ENCODE results near the gene TRIM46.
"Not testable (repeated sequence)": the region's sequence is repeated elsewhere in the genome, so short reads cannot be mapped to it uniquely, and the experiment has no call there.

Gene TRIM46

DNA sequence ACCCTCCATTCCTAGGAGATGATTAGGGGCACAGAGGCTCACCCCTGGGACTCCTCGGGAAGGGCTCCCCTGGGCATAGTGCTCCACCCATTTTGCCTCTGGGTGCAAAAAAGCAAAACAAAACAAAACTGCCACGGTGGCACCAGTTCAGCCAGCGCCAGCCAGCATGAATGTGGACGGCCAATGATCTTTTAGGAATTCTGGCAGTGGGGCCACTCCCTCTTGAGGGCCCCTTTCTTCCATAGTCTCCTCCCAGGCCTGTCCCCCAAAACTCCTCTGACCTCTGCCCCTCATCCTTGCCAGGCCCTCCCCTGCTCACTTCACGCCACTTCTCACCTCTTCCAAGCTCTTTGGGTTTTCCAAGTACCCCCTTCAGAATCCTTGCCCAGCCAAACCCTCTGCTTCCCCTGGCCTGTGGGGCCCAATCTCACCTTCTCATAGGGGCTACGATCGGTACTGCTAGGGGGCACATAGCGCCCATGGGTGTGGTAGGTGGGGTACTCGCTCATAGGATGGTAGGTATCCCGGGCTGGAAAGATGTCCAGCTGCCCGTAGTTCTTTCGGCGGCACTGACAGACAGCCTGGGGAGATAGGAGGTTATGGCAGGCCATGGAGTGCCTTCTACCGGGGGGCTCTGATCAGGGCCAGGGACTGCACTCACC is 13.3 kb downstream of the TRIM46 start:
- no peak overlapping the region for H3K27ac ChIP-seq
- TF ChIP-seq, protein P1, sequence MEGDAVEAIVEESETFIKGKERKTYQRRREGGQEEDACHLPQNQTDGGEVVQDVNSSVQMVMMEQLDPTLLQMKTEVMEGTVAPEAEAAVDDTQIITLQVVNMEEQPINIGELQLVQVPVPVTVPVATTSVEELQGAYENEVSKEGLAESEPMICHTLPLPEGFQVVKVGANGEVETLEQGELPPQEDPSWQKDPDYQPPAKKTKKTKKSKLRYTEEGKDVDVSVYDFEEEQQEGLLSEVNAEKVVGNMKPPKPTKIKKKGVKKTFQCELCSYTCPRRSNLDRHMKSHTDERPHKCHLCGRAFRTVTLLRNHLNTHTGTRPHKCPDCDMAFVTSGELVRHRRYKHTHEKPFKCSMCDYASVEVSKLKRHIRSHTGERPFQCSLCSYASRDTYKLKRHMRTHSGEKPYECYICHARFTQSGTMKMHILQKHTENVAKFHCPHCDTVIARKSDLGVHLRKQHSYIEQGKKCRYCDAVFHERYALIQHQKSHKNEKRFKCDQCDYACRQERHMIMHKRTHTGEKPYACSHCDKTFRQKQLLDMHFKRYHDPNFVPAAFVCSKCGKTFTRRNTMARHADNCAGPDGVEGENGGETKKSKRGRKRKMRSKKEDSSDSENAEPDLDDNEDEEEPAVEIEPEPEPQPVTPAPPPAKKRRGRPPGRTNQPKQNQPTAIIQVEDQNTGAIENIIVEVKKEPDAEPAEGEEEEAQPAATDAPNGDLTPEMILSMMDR (IDR thresholded peaks at IDR 0.05), result no peak
- H3K9me3 ChIP-seq, result no peaks in the 10 kb centered on the region
- H3K27me3 ChIP-seq, result no peaks in the 10 kb centered on the region
- no peaks in the 10 kb centered on the region for H3K36me3 ChIP-seq
- H3K4me1 ChIP-seq (ENCODE audit: control insufficient read depth in 1 of 2, insufficient read depth in 1 of 2, low read depth in 1 of 2, low read length in 1 of 2), result no peaks in the 10 kb centered on the region
- no peak overlapping the region for H3K4me3 ChIP-seq (ENCODE audit: low read depth in 1 of 2, low read length in 1 of 2)

DNA sequence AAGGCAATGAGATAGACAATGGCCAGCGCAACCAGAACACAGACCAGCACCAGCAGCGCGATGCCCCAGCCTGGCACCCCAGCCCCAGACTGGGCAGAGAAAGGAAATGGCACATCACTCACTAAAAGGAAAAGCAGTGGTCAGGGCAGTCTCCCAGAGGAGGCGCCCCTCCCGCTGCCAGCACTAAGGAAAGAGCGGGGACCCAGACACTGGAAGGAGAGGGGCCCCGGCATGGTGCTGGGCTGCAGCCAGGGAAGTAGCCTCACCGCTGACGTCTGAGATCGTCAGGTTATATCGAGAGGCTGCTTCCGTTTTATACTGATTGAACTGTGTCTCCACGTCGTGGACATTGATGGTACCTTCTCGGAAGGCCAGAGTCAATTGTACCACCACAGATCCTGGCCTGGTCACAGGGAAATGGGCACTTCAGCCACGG is 13.8 kb downstream of the TRIM46 start:
- TF ChIP-seq, protein P1 (IDR thresholded peaks at IDR 0.05), result no peak
- no peaks in the 10 kb centered on the region for H3K9me3 ChIP-seq
- H3K36me3 ChIP-seq, result no peaks in the 10 kb centered on the region
- peaks cover 1 to 3% of the 10 kb centered on the region in 2 experiments for H3K4me1 ChIP-seq (ENCODE audit: control insufficient read depth in 1 of 2, insufficient read depth in 1 of 2, low read depth in 1 of 2, low read length in 1 of 2)
- no peak overlapping the region for H3K27ac ChIP-seq
- H3K27me3 ChIP-seq, result peaks cover 4% of the 10 kb centered on the region
- H3K4me3 ChIP-seq (ENCODE audit: low read depth in 1 of 2, low read length in 1 of 2), result no peak overlapping the region

DNA sequence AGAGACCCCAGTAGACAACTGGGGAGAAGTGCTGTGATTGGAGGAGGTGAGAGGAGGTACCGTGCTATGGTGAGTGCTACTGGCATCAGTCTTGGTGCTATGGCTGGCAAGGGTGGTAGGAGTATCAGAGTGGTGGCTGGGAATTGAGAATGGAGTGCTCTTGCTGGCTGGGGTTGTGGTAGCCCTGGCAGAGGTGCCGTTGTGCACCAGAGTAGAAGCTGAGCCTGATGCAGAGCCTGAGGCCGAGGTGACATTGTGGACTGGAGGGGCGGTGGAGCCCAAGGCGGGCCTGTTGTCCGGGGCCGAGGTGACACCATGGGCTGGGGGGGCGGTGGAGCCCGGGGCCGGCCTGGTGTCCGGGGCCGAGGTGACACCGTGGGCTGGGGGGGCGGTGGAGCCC is 14.6 kb downstream of the TRIM46 start:
- no peak overlapping the region for H3K27ac ChIP-seq
- TF ChIP-seq, protein P1 (IDR thresholded peaks at IDR 0.05), result no peak
- no peaks in the 10 kb centered on the region for H3K9me3 ChIP-seq
- no peak overlapping the region for H3K4me3 ChIP-seq (ENCODE audit: low read depth in 1 of 2, low read length in 1 of 2)
- H3K36me3 ChIP-seq, result no peaks in the 10 kb centered on the region
- H3K4me1 ChIP-seq (ENCODE audit: control insufficient read depth in 1 of 2, insufficient read depth in 1 of 2, low read depth in 1 of 2, low read length in 1 of 2), result peaks cover 9 to 11% of the 10 kb centered on the region in 2 experiments
- H3K27me3 ChIP-seq, result peaks cover 12% of the 10 kb centered on the region

DNA sequence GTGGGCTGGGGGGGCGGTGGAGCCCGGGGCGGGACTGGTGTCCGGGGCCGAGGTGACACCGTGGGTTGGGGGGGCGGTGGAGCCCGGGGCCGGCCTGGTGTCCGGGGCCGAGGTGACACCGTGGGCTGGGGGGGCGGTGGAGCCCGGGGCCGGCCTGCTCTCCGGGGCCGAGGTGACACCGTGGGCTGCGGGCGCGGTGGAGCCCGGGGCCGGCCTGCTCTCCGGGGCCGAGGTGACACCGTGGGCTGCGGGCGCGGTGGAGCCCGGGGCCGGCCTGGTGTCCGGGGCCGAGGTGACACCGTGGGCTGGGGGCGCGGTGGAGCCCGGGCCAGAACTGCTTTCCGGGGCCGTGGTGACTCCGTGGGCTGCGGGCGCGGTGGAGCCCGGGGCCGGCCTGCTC is 16.3 kb downstream of the TRIM46 start:
- H3K27me3 ChIP-seq, result peaks cover 29% of the 10 kb centered on the region
- H3K27ac ChIP-seq; H3K36me3 ChIP-seq; H3K4me3 ChIP-seq (ENCODE audit: low read depth in 1 of 2, low read length in 1 of 2); H3K9me3 ChIP-seq: not testable (repeated sequence)
- peaks cover 26 to 27% of the 10 kb centered on the region in 2 experiments for H3K4me1 ChIP-seq (ENCODE audit: control insufficient read depth in 1 of 2, insufficient read depth in 1 of 2, low read depth in 1 of 2, low read length in 1 of 2)

DNA sequence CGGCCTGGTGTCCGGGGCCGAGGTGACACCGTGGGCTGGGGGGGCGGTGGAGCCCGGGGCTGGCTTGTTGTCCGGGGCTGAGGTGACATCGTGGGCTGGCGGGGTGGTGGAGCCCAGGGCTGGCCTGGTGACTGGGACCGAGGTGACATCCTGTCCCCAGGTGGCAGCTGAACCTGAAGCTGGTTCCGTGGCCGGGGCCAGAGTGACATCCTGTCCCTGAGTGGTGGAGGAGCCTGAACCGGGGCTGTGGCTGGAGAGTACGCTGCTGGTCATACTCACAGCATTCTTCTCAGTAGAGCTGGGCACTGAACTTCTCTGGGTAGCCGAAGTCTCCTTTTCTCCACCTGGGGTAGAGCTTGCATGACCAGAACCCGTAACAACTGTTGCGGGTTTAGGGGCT is 18.3 kb downstream of the TRIM46 start:
- Histone ChIP-seq H3K9me3 (no peaks in the 10 kb centered on the region), H3K36me3 (peaks cover 2% of the 10 kb centered on the region), H3K4me3 (ENCODE audit: low read depth in 1 of 2, low read length in 1 of 2) (no peak overlapping the region), H3K27ac (no peak overlapping the region), H3K27me3 (peaks cover 41% of the 10 kb centered on the region), H3K4me1 (ENCODE audit: control insufficient read depth in 1 of 2, insufficient read depth in 1 of 2, low read depth in 1 of 2, low read length in 1 of 2) (peaks cover 28 to 30% of the 10 kb centered on the region in 2 experiments)
- TF ChIP-seq, protein P1 (IDR thresholded peaks at IDR 0.05), result no peak

DNA sequence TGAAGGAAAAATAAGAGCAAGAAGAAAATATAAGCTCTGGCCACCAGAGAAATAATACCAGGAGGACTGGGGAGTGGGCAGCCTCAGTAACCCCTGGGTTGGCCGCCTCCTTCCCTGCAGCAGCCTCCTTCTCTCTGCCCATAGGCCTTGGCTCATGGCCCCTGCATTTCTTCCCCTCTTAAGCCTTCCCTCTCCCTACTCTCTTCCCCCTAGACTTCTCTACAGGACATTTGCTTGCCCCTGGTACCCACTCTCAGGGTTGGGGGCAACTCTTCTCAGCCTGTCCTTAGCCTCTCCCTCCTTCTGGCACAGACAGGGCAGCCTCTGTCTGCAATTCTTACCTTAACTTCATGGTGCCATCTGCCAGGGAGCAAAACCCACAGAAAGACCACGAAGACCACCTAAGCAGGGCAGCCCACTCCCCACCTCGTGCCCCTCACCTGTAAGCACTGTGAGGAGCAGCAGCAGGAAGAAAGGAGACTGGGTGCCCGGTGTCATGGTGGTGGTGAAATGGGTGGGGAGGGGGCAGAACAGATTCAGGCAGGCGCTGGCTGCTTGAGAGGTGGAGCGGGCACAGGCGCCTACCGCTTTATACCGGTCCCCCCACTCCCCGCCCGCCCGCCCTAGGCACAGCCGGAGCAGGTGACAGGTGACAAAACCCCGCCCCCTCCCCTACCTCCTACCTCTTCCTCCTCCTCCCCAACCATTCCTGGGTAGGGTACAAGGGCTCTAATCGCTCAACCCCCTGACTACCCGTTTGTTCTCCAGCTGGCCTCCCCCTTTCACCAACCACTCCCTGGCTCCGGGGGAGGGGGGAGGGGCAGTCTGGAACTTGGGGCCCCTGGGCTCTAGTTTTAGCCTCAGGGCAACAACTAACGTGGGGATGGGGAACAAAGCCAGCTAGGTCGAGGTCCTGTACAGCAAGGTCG is 19.0 kb downstream of the TRIM46 start:
- Histone ChIP-seq H3K27ac (peak overlapping the region; percentile 11), H3K4me3 (ENCODE audit: low read depth in 1 of 2, low read length in 1 of 2) (peak overlapping the region; percentile 64 to 71), H3K36me3 (peaks cover 9% of the 10 kb centered on the region), H3K4me1 (ENCODE audit: control insufficient read depth in 1 of 2, insufficient read depth in 1 of 2, low read depth in 1 of 2, low read length in 1 of 2) (peaks cover 28 to 30% of the 10 kb centered on the region in 2 experiments), H3K27me3 (peaks cover 41% of the 10 kb centered on the region), H3K9me3 (no peaks in the 10 kb centered on the region)
- TF ChIP-seq, protein P1 (IDR thresholded peaks at IDR 0.05), result no peak

Data from neutrophil (primary cell).